Iris pigment epithelial cell (primary cell): Measurements from ENCODE around the gene CFAP69.

Experiments used
- DNase-seq: peaks from one replicate; pipeline ENCODE4 v3.0.0-alpha.2; 2011; ENCODE audit warnings: low read depth

Gene CFAP69

DNA sequence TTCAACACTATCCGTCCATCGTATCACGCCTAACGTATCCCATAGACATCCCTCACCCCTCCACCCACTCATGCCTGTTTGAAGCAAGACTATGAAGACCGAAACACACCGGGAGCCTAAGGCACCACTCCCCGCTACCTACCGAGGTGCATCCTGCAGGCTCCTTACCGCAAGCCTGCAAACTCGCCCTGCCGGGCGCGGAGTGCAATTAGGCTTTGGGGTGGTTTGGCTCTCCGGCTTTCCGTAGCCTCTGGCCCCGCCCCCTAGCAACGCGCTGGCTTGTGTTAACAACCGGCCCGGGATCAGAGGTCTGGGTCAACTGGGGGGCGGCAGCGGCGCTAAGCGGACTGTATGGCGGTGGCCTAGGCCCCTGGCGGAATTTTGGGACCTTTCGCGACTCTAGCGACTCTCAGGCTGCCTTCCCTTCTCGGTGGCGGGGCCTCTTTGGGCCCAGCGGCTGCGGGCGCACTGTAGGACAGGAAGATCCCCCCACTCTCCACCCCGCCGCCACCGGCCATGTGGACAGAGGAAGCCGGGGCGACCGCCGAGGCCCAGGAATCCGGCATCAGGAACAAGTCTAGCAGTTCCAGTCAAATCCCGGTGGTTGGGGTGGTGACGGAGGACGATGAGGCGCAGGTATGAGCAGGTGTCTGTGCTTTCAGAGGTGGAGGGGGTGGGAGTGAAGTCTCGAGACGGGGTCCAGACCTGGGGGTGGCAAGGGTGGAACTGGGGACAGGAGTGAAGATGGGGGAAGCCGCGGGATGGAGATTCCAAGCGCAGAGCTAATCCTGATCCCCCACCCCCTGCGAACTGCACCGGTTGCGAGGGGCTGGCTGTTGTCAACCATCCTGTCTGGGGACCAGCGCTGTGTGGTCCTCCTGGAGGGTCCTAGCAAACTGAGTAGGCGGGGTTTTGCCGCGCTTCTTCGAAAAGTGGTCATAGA is at the start of gene CFAP69:
CFAP69 (plus strand) TSS at position 266 of the 943 bp plus-strand sequence; CDS start at position 517, 251 bp downstream.
- DNase-seq, result peak; percentile 83

DNA sequence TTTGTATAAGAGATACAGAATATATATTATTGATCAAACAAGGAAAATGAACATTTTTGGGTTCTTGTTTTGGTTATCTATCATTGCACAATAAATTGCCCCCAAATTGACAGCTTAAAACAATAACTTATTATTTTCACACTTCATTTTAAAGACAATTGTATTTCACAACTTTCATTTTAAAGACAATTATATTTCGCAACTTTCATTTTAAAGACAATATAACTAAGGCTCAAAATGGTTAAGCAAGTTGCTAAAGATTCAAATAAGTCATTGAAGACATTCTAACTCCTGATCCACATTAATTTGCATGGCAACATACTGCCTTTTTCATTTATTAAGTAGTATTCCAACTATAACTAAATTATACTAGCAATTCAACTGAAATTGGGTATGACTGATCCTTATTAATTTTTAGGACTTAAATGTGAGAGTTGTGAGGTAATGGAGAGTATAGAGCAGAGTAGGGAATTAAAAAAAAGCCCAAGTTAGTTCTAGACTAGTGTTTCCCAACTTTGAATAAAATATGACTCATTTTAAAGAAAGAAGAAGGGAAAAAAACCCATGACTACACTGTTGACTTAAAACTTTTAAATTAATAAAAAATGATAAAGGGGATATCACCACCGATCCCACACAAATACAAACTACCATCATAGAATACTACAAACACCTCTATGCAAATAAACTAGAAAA is 43.3 kb upstream of the CFAP69 start:
- no peak for DNase-seq

- DNase-seq, result no peak
These were observed 37.0 kb upstream of the CFAP69 start for GRCh38 chr7:90207956-90208355.

DNA sequence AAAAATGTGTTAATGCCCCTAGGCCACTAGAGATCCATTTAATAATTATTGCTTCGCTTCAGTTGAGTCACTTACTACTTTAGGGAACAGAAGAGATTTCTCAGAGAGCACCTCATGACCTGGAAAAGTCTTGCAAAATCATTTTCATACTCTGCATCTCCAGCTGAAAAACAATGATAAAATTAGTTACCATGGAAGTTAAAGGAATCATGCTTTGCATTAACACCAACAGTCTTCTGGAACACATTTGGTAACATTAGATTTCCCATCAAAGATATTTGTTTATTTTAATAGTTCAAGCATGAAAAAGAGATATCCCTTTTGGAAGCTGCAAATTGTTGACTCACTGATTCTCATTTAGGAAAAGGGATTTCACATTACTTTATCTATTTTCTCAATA is 35.2 kb upstream of the CFAP69 start:
- peak; percentile 15 for DNase-seq

DNA sequence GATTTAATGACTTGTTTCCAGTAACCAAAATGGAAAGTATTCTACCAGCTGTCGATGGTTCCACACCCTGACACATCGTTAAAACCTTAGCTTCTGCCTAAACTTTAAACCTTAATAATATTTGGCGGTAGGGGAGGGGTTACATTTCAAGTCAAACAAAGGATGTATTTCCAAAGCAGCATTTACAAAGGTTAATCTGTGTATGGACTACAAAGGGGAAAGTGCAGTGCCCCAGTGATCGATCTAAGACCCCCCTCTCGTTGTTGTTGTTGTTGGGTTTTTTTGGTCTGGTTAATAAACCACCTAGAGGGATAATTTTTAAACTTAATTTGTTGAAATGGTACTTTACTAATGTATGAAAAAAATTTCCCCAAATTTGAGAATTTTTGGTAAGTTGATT is 34.5 kb upstream of the CFAP69 start:
- DNase-seq, result no peak

DNA sequence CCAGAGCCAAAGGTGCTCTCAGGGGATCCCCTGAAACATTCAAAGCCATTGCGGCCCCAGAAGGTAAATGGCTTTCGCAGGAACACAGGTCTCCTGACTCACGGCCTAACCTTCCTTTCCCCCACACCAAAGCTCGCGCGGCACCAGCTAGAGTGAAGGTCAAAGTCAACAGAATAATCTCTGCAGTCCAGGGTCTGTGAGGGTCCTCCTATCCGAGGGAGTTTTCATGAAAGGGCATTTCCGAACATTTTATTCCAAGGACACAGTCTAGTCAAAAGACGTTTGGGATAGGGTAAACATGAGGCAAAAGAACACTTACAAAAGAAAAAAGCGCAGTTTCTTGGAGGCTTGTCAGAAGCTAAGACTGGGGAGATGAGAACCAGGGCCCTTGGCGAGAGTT is 34.0 kb upstream of the CFAP69 start:
- no peak for DNase-seq

- DNase-seq, result peak; percentile 88
These were observed 33.4 kb upstream of the CFAP69 start, which contains the start of gene STEAP2 for GRCh38 chr7:90211391-90212148. Gene STEAP2 (plus strand): TSS chr7:90211740. CDS start chr7:90225083, 13,343 bp downstream.

DNA sequence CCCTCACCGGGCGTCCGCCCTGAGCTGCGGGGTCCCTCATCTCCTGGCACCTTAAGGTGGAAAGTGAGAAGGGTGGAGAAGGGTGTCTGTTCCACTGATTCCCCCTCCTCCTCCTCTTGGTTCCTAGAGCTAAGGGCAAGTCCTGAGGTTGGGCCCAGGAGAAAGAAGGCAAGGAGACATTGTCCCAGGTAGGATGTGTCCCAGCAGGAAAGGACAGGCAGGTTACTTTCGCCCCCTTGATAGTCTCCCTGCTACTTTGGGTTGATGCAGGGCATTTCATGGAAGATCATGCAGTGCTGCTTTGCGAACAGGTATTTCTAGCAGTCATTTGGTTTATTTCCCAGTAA is 32.9 kb upstream of the CFAP69 start:
- DNase-seq, result no peak

DNA sequence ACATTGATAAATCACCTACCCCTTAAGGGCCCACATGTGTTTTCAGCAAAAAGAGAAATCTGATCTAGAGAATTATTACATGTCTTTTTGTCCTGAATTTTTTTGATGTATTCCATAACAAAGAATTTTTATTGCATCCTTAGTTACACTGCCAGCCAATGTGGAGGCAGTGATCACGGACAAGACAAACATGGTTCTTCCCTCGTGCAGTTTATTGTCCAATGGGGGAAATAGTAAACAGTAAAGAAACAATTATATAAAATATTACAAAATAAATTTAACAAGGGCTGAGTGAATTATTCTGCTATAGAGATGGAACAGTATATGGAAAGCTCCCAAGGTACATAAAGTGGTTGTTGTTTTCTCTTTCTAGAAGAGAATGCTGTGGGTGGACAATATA is 31.5 kb upstream of the CFAP69 start:
- DNase-seq, result no peak

DNA sequence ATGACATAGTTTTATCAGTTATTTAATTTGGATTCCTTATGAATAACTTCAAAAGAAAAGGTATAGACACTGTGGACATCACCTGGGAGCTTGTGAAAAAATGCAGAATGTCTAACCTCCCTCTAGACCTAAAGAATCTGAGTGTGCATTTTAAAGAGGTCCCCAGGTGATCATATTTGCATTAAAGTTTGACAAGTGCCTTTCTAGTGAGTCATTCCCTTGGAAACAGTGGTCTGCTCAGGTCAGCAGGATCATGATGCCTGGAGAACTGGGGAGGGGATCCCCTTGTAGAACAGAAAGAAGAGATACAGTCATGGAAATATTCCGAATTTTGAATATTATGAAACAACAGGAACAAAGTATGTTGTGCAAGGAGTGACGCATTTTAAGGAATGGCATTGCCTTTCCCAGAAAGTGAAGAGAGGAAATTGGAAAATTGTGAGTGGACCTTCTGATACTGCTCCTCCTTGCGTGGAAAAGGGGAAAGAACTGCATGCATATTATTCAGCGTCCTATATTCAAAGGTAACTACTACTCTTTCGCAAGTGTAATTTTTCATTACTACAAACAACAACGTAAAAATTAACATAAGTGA is 28.8 kb upstream of the CFAP69 start:
- DNase-seq, result no peak

- no peak for DNase-seq
These were observed 28.2 kb upstream of the CFAP69 start for GRCh38 chr7:90216771-90217170.

DNA sequence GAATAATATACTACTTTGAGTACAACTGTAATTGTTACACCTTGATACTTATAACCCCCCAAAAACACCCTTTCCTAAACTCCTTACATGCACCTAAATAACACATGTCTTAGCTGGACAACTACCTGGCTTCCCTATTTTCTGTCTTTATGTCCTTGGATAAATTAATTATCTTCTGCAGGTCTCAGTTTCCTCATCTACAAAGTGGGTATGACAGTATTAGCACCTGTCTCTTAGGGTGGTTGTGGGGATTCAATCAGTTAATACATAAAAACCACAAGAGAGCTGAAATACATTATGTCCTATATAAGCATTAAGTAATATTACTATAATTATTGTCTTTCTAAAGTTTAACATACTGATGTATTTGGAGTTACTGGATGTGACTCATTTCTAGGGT is 22.6 kb upstream of the CFAP69 start:
- no peak for DNase-seq

- DNase-seq, result no peak
These were observed 21.9 kb upstream of the CFAP69 start for GRCh38 chr7:90222811-90223725.

DNA sequence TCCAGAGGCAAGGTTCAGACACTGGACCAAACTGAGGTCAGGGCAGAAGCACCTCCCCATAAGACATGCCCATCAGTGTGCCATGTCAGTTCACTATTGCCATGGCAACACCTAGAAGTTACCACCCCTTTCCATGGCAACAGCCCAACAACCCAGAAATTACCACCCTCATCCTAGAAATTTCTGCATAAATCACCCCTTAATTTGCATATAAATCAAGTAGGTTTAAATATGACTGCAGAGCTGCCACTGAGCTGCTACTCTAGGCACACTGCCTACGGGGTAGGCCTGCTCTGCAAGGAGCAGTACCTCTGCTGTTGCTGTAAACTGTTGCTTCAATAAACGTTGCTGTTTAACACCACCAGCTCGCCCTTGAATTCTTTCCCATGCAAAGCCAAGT is 20.8 kb upstream of the CFAP69 start:
- no peak for DNase-seq

DNA sequence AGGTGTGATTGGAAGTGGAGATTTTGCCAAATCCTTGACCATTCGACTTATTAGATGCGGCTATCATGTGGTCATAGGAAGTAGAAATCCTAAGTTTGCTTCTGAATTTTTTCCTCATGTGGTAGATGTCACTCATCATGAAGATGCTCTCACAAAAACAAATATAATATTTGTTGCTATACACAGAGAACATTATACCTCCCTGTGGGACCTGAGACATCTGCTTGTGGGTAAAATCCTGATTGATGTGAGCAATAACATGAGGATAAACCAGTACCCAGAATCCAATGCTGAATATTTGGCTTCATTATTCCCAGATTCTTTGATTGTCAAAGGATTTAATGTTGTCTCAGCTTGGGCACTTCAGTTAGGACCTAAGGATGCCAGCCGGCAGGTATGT is 19.8 kb upstream of the CFAP69 start:
- DNase-seq, result no peak

GRCh38 chr7:90225601-90226000 is 19.4 kb upstream of the CFAP69 start:
- no peak for DNase-seq

GRCh38 chr7:90227259-90227658 is 17.7 kb upstream of the CFAP69 start:
- DNase-seq, result no peak

- no peak for DNase-seq
These were observed 15.3 kb upstream of the CFAP69 start for GRCh38 chr7:90229682-90230081.

DNA sequence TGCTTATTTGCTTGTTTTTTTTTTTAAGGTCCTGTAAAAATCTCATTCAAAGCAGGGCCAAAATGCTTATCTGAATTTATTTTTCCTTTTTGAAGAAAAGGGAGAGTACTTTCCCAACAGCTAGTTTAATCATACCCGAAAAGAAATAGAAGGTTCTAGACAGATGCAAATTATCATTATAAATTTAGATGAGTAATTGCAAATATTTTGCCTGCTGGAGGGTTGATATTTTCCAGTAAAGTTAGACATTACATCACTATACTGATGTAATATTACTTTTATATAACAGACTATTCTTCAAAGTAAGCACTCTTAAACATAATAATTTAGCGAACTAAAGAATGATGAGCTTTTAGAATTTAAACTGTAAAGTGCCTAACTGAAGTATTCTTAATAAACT is 14.1 kb upstream of the CFAP69 start:
- DNase-seq, result no peak

DNA sequence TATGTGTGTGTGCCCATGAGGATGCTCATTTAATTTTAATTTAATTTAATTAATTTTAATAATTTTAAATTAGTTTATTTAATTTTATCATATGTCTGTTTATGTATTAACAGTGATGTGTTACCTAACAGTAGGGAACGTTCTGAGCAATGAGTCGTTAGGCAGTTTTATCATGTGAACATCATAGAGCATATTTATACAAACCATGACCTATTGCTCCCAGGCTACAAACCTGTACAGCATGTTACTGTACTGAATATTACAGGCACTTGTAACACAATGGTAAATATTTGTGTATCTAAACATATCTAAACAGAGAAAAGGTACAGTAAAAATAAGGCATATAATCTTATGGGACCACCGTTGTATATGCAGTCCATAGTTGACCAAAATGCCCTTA is 13.7 kb upstream of the CFAP69 start:
- DNase-seq, result no peak

GRCh38 chr7:90232430-90232829 is 12.5 kb upstream of the CFAP69 start:
- no peak for DNase-seq
